ENCODE results near the gene ARHGAP10.

DNA sequence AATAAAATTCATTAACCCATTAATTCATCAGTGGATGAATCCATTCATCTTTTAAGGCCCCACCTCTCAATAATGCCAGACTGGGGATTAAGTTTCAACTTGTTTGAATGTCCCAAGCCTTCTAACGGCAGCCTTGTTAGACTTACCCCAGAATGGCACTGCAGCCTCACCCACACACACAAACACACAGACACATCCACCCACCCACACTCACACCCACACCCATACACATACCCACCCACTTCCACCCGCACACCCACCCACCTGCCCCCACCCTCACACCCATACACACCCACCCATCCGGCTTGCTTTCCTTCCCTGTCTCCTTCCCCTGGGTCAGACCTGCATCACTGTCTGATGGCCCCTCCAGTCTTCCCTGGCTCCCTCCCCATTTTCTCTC lies 102.6 kb downstream of the ARHGAP10 start:
- TF ChIP-seq, protein P1, sequence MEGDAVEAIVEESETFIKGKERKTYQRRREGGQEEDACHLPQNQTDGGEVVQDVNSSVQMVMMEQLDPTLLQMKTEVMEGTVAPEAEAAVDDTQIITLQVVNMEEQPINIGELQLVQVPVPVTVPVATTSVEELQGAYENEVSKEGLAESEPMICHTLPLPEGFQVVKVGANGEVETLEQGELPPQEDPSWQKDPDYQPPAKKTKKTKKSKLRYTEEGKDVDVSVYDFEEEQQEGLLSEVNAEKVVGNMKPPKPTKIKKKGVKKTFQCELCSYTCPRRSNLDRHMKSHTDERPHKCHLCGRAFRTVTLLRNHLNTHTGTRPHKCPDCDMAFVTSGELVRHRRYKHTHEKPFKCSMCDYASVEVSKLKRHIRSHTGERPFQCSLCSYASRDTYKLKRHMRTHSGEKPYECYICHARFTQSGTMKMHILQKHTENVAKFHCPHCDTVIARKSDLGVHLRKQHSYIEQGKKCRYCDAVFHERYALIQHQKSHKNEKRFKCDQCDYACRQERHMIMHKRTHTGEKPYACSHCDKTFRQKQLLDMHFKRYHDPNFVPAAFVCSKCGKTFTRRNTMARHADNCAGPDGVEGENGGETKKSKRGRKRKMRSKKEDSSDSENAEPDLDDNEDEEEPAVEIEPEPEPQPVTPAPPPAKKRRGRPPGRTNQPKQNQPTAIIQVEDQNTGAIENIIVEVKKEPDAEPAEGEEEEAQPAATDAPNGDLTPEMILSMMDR (IDR thresholded peaks at IDR 0.05), result no peak
- no peak for TF ChIP-seq POLR2A (IDR thresholded peaks at IDR 0.05)
